Bronchial epithelial cell (primary cell): ENCODE data around the gene FANCL. TPM values are rescaled to one million over a fixed set of nuclear protein-coding genes. Genes with fewer than 3 reads are reported as not detected.
"Not testable (repeated sequence)": the region's sequence is repeated elsewhere in the genome, so short reads cannot be mapped to it uniquely, and the experiment has no call there.

Source experiments
- DNase-seq: peaks from one replicate; pipeline ENCODE4 v3.0.0-alpha.2; 2010; ENCODE audit warnings: low read depth
- FAIRE-seq: peaks from 2 replicates; lab custom pipeline; 2011; peaks lifted over from hg19 to GRCh38; lab: Jason Lieb, UNC
- H3K27me3 ChIP-seq: 2 replicates; pipeline ENCODE4 v1.5.1; 2011; ENCODE audit warnings: low read length; ENCODE audit not compliant: control insufficient read depth, insufficient read depth
- H3K36me3 ChIP-seq: 2 replicates; pipeline ENCODE4 v1.5.1; 2011; ENCODE audit warnings: low read length; ENCODE audit not compliant: control insufficient read depth, insufficient read depth
- H3K4me3 ChIP-seq: 2 replicates; pipeline ENCODE4 v1.5.1; 2011; ENCODE audit warnings: mild to moderate bottlenecking, low read depth, low read length, control low read depth
- total RNA-seq: library from RNA; depleted of rRNA; stranded (reverse); fragments of >200 nt; gene quantifications from 2 replicates; pipeline ENCODE4 v1.2.1, GENCODE V29; 2014
- TF ChIP-seq, protein P1 (sequence below): IDR thresholded peaks from 2 replicates; pipeline ENCODE4 v1.5.1; 2011; ENCODE audit warnings: mild to moderate bottlenecking, moderate library complexity, low read length, control low read depth, inconsistent platforms; ENCODE audit not compliant: insufficient read depth, severe bottlenecking

FANCL gene
- total RNA-seq, 1 donor from 2014 or later, result 10.8 TPM

- TF ChIP-seq, protein P1, sequence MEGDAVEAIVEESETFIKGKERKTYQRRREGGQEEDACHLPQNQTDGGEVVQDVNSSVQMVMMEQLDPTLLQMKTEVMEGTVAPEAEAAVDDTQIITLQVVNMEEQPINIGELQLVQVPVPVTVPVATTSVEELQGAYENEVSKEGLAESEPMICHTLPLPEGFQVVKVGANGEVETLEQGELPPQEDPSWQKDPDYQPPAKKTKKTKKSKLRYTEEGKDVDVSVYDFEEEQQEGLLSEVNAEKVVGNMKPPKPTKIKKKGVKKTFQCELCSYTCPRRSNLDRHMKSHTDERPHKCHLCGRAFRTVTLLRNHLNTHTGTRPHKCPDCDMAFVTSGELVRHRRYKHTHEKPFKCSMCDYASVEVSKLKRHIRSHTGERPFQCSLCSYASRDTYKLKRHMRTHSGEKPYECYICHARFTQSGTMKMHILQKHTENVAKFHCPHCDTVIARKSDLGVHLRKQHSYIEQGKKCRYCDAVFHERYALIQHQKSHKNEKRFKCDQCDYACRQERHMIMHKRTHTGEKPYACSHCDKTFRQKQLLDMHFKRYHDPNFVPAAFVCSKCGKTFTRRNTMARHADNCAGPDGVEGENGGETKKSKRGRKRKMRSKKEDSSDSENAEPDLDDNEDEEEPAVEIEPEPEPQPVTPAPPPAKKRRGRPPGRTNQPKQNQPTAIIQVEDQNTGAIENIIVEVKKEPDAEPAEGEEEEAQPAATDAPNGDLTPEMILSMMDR, result no peak
- no peaks in the 10 kb centered on the region for H3K36me3 ChIP-seq
- H3K4me3 ChIP-seq, result no peak overlapping the region
- no peak for FAIRE-seq
- no peaks in the 10 kb centered on the region for H3K27me3 ChIP-seq
- no peak for DNase-seq
These were observed 38.7 kb downstream of the FANCL start for GRCh38 chr2:58202404-58202803.

DNA sequence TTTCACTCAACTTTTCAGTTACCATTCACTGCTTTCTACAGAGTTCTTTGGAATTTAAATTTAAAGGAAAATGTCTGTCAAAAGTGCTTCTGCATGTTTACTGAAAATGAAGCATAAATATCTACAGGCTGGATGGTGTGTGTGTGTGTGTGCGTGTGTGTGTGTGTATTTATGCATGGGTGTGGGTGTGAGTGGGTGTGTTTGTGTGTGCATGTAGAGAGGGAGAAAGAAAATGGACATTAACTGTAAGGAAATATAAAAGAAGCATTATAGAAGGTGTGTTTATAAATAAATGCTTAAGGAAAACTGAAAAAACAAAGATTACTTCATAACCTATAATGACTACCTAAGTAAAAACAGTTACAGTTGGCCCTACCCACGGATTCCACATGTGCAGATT lies 43.2 kb downstream of the FANCL start:
- Histone ChIP-seq H3K4me3 (no peak overlapping the region), H3K36me3 (no peaks in the 10 kb centered on the region), H3K27me3 (no peaks in the 10 kb centered on the region)
- FAIRE-seq (no peak), DNase-seq (no peak)
- TF ChIP-seq, protein P1, result no peak

GRCh38 chr2:58195662-58196061 lies 45.5 kb downstream of the FANCL start:
- TF ChIP-seq, protein P1, result no peak
- no peaks in the 10 kb centered on the region for H3K27me3 ChIP-seq
- no peak for FAIRE-seq
- no peak for DNase-seq
- H3K36me3 ChIP-seq, result no peaks in the 10 kb centered on the region
- no peak overlapping the region for H3K4me3 ChIP-seq

- no peaks in the 10 kb centered on the region for H3K27me3 ChIP-seq
- no peak overlapping the region for H3K4me3 ChIP-seq
- FAIRE-seq (no peak), DNase-seq (peak; percentile 5)
- H3K36me3 ChIP-seq, result no peaks in the 10 kb centered on the region
- TF ChIP-seq, protein P1, result no peak
These were observed 46.7 kb downstream of the FANCL start for GRCh38 chr2:58194458-58194857.

GRCh38 chr2:58187022-58187421 lies 54.1 kb downstream of the FANCL start:
- H3K4me3 ChIP-seq, H3K36me3 ChIP-seq, H3K27me3 ChIP-seq, DNase-seq, FAIRE-seq: not testable (repeated sequence)

DNA sequence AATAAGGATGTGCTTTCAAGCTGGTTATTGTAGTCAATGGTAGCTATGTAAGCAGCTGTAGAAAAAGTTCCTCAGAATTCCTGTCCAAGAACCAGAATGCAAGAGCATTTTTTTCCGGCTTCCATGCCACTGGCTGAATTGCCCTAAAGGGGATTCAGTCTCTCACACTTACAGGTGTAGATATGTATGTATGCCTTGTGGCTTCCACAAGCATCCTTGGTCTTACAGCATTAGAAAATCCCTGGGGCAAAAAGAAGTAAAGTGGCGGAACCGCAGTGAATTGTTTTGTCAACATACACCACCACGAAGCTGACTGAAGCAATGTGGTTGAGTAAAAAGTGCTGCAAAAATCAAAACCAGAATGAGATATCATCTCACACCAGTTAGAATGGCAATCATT lies 54.6 kb downstream of the FANCL start:
- TF ChIP-seq, protein P1, result no peak
- no peaks in the 10 kb centered on the region for H3K27me3 ChIP-seq
- FAIRE-seq (no peak), DNase-seq (no peak)
- no peak overlapping the region for H3K4me3 ChIP-seq
- H3K36me3 ChIP-seq, result no peaks in the 10 kb centered on the region
